Kasumi-1 (cell line): Measurements from ENCODE around the gene FOXF1.

ENCODE experiments used
- DNase-seq, 2 experiments: peaks; one replicate each; lab custom pipeline; 2025; lab: John Stamatoyannopoulos, UW

FOXF1 gene

GRCh38 chr16:86492961-86493629 lies 17.2 kb upstream of the FOXF1 start:
- no peak for DNase-seq

DNA sequence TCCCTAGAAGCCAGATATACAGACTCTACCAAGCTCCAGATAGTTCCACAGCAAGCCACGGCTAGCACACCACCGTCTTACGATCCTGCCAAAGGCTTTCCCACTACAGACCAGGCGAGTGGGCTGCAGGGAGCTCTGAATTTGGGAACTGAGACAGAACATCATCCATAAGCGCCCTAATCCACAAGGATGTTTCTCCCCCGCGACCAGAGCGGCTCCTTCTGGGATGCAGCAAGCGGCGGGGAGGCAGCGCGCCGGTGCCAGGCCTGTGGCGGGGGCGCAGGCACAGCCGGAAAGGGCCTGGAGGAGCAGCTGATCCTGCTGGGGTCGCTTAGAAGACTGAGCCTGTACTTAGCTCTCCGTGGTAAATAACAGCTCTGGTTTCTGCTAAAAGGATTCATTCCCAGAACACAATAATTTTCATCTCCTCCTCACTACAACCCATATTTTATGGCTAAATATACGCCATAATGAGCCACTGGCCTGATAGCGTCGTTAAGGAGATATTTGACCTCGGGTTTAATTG lies 16.2 kb upstream of the FOXF1 start:
- no peak for DNase-seq

DNA sequence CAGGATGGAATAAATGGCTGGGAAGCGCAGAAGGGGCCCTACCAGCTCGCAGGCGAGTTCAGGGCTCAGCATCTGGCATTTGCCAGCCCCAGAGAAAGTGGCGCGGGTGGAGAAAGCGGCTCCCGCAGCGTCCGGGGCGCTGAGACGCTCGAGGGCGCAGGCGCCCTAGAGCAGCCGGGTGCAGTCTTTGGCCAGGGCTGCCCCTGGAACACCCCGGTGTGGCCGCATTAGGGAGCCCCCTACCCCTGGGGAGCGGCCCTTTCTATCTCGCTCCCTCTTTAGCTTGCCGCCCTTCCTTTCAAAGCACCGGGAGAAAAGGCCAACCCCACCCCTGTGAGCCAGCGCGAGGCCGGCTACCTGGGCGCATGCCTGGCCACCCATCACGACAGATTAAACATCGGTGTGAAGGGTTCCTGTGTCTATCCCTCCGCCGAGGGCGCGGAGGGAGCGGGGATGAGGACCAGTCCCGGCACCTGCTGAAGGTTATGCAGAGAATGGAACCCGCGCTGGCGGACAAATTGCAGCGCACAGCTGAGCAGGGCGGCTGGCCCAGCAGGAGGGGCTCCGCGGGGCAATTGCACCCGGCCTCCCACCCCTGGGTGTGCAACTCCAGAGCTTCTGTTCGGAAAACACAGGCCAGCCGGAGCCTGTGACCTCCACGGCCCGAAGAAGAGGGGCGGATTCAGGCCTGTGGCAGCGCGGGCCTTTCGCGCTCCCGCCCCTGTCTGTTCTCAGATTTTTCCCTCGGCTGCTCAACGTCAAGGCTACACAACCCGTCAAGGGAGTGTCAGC lies 15.6 kb upstream of the FOXF1 start:
- no peak for DNase-seq

- DNase-seq, result no peak
Measured at GRCh38 chr16:86495357-86495701, 15.0 kb upstream of the FOXF1 start.

DNA sequence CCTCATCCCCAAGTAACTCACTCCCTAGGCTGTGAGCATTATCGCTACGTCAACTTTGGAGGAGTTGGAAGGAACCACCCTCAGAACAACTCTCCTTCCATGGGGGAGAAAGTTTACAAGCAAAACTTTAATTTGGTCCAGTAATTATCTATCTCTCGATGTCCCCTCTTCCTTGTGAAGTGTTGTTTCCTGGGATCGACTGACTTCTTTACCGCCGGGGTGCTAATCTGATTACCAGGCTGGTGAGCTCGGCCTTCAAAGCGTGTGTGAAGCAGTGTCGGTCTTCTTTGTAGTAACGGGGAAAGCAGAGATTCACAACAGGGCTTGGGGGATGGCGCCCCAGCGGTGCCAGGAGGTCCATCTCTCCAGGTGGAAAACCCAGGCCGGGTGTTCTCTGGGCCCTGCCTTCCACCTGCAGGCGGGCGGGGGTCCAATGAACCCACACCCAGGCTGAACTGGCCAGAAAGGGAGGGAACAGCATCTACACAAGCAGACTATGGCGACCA lies 14.5 kb upstream of the FOXF1 start:
- no peak for DNase-seq

DNA sequence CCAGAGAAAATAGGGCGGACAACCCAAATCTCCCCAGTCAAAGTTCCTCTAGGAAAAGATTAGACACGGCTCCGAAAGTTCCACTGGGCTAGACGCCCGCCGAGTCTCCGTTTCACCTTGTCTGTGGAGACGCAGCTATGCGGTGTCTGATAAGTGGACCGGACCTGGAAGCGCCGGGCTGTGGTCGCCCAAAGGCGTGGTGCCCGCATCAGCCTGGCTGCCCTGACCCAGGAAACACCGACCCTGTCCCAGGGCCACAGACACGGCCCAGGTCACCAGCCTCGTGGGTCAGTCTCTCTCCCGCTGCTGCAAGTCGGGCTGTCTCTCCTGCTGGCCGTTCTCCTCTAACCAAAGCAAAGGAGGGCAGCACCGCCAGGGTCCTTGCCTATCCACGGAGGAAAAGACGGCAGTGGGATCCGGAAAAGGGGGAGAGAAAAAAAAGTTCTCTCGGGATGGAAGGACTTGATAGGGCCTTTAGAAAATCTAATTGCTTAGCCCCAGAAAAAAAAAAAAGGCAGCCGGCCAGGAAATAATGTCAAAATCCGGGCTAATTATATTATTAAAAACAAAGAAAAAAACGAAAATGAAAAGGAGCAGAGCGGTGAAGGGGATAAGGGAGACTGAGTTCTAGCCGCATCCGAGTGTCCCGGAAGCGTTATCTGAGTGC lies 13.9 kb upstream of the FOXF1 start:
- DNase-seq, result no peak

- no peak for DNase-seq
Measured at GRCh38 chr16:86496929-86497461, 13.3 kb upstream of the FOXF1 start.

DNA sequence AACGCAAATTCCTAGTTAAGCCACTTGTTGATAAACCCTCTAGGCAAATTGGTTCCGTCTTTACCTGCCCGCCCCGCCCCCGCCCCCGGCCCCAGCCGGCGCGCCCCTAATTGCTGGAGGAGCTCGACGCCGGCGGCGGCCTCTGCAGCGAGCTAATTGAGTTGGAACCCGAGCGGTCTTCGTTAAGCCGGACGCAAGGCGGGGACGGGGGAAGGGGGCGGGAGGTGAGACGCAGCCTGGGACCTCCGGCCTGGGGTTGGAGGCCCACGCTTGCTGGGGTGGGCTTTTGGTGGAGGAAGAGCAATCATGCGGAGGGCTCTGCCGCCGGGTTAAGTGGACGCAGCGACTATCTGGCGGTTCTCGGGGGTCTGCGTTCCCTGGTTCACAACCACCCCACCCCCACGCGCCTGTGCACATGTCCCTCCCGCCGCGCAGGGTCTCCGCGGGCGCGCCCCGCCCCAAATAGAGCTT lies 12.7 kb upstream of the FOXF1 start:
- DNase-seq, result no peak

DNA sequence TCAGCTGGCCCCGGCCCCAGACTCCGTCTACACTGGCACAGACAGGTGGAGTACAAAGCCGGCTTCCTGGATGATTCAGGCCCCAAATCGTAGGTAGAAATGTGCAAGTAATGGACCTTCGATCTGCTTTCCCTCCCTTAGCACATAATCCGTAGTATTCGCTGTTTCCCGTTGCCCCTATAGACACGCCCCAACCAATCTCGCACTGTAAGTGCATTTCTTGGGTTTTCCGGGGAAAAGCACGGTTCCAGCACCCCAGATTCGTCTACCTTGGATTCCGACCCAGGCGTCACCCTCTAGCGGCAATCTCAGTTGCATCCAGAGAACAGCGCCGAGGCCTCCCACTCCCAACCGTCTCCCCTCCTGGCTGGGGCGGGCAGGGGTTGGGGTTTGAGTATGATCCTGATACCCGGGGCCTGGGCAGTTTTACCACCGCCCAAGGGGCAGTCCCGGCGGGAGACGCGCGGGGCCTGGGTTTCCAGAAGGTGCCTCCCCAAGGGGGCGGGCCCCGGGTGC lies 12.1 kb upstream of the FOXF1 start:
- DNase-seq, result no peak

GRCh38 chr16:86498671-86499439 lies 11.5 kb upstream of the FOXF1 start:
- no peak for DNase-seq

DNA sequence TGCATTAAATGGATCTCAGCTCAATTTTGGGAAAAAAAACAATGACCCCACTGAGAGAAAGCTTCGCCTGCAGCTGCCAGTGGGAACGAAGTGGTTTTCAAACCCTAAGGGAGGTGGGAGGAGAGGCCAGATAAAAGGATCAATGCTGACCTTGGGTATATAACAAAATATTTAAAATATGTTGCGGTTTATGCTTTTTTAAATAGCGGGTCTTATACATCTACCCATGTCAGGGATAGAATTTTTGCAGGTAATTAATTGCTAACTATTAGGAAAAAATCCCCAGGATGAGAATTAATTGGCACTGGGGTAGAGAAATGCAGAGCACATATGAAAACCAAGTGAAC lies 10.9 kb upstream of the FOXF1 start:
- no peak for DNase-seq

DNA sequence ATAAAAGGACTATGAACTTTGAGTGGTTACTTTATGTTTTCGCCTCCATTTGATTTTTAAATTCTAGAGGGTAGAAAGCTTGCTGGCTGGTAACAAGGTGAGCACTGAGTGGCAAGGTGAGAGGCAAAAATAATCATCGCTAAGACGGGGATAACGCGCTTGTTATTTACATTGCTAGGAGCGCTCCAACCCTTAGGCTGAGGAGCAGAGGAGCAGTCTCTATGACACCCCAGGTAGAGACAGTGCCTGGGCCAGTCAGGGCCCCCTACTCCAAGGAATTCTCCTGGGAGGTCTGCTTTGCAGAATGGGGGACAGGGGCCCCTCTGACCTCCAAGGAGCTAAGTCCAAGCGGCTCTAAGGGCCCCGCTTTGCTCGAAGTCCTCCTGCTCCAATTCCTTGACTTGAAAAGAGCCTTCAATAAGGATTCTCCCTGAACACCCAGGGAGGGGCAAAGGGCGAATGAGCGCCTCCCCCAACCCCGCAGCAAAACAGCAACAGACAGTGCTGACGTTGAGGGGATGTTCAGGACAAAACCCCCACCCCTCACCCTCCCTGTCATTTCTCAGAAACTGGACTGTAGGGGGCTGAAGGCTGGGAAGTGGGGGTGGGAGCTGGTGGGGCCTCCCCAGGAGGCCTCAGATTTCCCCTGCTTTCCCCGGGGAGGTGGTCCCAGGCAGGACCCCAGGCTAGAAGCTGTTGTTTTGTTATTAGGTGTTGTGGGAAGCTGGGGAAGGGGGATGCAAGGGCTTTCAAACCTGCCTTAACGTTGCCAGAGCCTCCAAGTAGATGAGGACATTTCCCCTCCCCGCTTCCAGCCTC lies 10.2 kb upstream of the FOXF1 start:
- DNase-seq, result no peak

- DNase-seq, result no peak
Measured at GRCh38 chr16:86500708-86501510, 9.4 kb upstream of the FOXF1 start.

GRCh38 chr16:86501989-86502855 lies 8.1 kb upstream of the FOXF1 start:
- no peak for DNase-seq

DNA sequence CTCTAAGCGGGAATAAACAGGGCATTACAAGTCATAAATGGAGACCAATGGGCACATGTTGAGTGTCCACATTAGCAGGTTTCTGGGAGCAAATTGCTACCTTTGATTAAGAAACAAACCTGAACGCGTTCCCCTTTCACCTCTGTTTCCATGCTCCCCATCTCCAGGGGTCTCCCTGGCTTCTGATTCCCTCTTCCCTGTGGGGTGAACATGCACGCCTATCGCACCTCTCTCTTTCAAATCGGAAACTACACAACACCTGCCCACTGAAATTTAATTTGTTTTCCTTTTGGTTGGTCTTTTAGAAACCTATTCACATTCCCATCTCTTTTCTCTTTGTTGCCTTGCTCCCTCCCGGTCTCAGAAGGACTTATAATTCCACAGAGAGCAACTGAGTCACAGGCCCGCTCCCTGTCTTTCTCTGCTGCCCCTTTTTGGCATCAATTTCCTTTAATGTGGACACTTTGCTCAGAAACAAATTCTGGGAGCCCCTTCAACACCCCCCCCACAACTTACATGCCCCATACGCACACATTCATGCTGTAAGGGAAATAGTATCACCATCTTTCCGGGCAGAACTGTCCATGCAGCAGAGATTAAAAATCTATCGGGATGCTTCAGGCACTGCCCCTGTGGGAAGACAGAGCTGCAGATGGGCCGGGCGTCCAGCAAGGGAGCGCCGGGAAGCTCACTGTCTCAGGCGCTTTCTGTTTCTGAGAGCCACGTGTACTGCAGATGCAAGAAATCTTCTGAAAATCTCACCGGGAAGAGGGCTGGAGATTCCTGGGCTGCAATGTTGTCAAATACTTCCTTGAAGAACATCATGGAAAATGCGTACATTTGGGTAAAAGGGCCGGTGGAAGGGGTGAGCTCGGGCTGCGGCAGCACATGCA lies 7.2 kb upstream of the FOXF1 start:
- DNase-seq, result no peak

DNA sequence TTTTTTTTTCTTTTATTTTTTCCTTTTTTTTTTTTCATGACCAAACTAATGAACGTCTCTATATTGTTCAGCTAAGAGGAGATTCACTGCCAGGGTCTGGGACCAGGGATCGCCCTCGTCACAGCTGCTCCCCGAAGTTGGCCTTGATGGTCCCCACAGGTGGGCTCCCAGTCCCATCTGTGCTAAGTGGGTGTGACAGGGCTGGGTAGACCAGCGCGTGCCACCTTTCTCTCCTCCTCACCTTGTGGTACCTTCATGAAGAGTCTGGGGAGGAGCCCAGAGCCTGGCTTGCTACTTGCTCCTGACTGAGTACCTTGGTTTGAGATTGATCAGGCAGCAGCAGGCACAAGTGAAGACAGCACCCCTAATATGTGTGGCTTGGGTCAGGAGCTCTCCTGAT lies 6.5 kb upstream of the FOXF1 start:
- DNase-seq, result no peak

GRCh38 chr16:86504315-86505184 lies 5.8 kb upstream of the FOXF1 start:
- no peak for DNase-seq
